MG63 (cell line): ENCODE measurements around the gene TMEM168. TPM values are rescaled to one million over a fixed set of nuclear protein-coding genes. Genes with fewer than 3 reads are reported as not detected.
"Not testable (repeated sequence)": the region's sequence is repeated elsewhere in the genome, so short reads cannot be mapped to it uniquely, and the experiment has no call there.

ENCODE experiments used
- DNase-seq: peaks from one replicate; pipeline ENCODE4 v3.0.0-alpha.2; 2020
- H3K27me3 ChIP-seq: fragments of 250-450 bp; sonication (Bioruptor Pico); 2 replicates; pipeline ENCODE4 v1.5.1; 2020; ENCODE audit warnings: mild to moderate bottlenecking, moderate library complexity
- H3K36me3 ChIP-seq: fragments of 250-450 bp; sonication (Bioruptor Pico); 2 replicates; pipeline ENCODE4 v1.5.1; 2020; ENCODE audit warnings: mild to moderate bottlenecking, moderate library complexity
- H3K4me3 ChIP-seq: fragments of 250-450 bp; sonication (Bioruptor Pico); 2 replicates; pipeline ENCODE4 v1.5.1; 2020; ENCODE audit warnings: mild to moderate bottlenecking, moderate library complexity
- H3K9me3 ChIP-seq: fragments of 250-450 bp; sonication (Bioruptor Pico); 2 replicates; pipeline ENCODE4 v1.5.1; 2020; ENCODE audit warnings: mild to moderate bottlenecking, moderate library complexity
- total RNA-seq: library from RNA; depleted of rRNA; stranded (reverse); fragments of >200 nt; shearing (Covaris generic); gene quantifications from 2 replicates; pipeline ENCODE4 v1.2.3, GENCODE V29; 2014; ENCODE audit warnings: low replicate concordance

TMEM168 gene
- total RNA-seq, 1 experiment from 2014 or later = 4.2 TPM

- Histone ChIP-seq H3K27me3 (no peaks in the 10 kb centered on the region), H3K9me3 (no peaks in the 10 kb centered on the region), H3K36me3 (no peaks in the 10 kb centered on the region), H3K4me3 (no peak overlapping the region)
- no peak for DNase-seq
Observed at GRCh38 chr7:112748381-112748780, 41.8 kb downstream of the TMEM168 start.

DNA sequence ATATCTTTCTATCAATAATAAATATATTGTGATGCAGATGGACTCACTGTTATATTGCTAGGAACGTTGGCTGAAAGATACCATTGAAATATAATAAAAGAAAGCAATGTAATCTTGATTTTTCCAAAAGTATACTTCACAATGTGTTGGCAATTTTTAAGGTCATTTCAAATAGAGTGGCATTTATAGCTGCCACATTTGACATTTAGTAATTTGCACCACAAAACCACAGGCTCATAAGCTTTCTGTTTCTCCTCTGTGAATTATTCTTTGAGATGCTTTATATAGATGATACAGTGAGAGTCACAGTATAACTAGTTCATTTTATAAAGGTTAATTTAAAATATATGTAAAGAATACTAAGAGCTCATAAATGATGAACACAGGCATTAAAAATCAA is 44.6 kb downstream of the TMEM168 start:
- Histone ChIP-seq H3K36me3 (no peaks in the 10 kb centered on the region), H3K27me3 (no peaks in the 10 kb centered on the region), H3K9me3 (no peaks in the 10 kb centered on the region), H3K4me3 (no peak overlapping the region)
- DNase-seq = no peak

DNA sequence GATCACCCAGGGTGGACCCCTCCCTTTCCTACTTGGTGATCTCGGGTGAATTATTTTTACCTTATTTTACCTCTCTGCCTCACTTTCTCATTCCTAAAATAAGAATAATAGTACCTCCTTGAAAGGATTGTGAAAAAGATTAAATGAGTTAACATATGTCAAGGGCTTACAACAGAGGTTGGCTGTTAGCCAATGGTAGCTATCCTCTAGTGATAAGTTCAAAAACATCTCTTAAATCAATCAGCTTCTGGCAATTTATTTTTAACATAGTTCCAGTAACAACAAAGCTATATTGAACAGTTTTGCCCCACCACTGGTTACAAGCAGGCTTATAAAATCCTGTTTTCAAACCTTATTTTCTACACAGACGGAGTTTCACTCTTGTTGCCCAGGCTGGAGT is 45.4 kb downstream of the TMEM168 start:
- no peak overlapping the region for H3K4me3 ChIP-seq
- no peak for DNase-seq
- H3K27me3 ChIP-seq = no peaks in the 10 kb centered on the region
- H3K36me3 ChIP-seq = no peaks in the 10 kb centered on the region
- no peaks in the 10 kb centered on the region for H3K9me3 ChIP-seq

DNA sequence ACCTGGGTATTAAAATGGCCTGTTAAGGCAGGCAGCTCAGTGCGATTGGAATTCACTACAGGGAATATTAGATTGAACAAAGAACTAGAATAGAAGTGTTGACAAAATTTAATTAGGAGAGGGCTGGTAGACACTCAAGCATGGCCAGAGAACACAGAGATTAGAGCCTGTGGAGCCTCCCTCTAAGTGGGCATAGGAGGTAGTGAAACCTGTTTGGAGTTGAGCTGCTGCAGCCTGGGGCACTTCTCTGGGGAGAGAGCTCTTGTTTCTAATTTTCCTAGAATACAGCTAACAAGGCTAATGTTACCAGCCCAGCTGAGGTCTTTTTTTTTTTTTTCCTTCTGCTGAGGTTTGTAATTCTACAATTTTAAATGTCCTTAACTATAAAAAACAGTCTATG is 46.4 kb downstream of the TMEM168 start:
- H3K27me3 ChIP-seq = no peaks in the 10 kb centered on the region
- H3K9me3 ChIP-seq = no peaks in the 10 kb centered on the region
- no peak overlapping the region for H3K4me3 ChIP-seq
- DNase-seq = no peak
- H3K36me3 ChIP-seq = no peaks in the 10 kb centered on the region

GRCh38 chr7:112740667-112741066 is 49.5 kb downstream of the TMEM168 start:
- Histone ChIP-seq H3K36me3 (no peaks in the 10 kb centered on the region), H3K9me3 (no peaks in the 10 kb centered on the region), H3K27me3 (no peaks in the 10 kb centered on the region), H3K4me3 (no peak overlapping the region)
- no peak for DNase-seq

- DNase-seq = no peak
- Histone ChIP-seq H3K27me3 (no peaks in the 10 kb centered on the region), H3K9me3 (no peaks in the 10 kb centered on the region), H3K4me3 (no peak overlapping the region), H3K36me3 (no peaks in the 10 kb centered on the region)
Observed at GRCh38 chr7:112739436-112740180, 50.6 kb downstream of the TMEM168 start.

GRCh38 chr7:112735261-112735660 is 54.9 kb downstream of the TMEM168 start:
- no peaks in the 10 kb centered on the region for H3K27me3 ChIP-seq
- no peaks in the 10 kb centered on the region for H3K9me3 ChIP-seq
- no peaks in the 10 kb centered on the region for H3K36me3 ChIP-seq
- no peak for DNase-seq
- no peak overlapping the region for H3K4me3 ChIP-seq

GRCh38 chr7:112731324-112731723 is 58.9 kb downstream of the TMEM168 start:
- DNase-seq, H3K9me3 ChIP-seq: not testable (repeated sequence)

DNA sequence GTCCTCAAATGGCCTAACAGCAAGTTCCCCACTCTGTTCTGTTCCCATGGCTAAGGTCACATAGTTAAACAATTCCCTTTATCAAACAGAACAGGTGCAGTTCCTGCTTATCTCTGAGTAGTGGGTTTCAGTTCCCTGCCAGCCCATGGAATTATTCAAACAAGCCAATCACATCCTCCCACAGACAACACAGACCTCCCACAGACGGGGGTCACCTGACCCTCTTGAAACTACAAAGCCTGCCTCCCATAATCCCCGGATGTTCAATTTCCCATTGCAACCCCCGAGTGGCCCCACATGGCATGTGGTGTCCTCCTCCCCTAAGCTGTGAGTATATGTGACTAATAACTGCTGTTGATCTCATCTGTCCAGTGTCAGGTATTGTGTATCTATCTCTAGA is 64.1 kb downstream of the TMEM168 start:
- 0 out of 2 replicates have a peak, but pooled peaks cover 3% of the 10 kb centered on the region for H3K9me3 ChIP-seq
- DNase-seq = no peak
- H3K36me3 ChIP-seq = no peaks in the 10 kb centered on the region
- H3K27me3 ChIP-seq = no peaks in the 10 kb centered on the region
- no peak overlapping the region for H3K4me3 ChIP-seq

More at GRCh38 chr7:112731324-112731723, 58.9 kb downstream of the TMEM168 start:
- not testable (repeated sequence) for H3K27me3 ChIP-seq, H3K4me3 ChIP-seq, H3K36me3 ChIP-seq

GRCh38 chr7:112723416-112723815 is 66.8 kb downstream of the TMEM168 start:
- Histone ChIP-seq H3K27me3 (no peaks in the 10 kb centered on the region), H3K4me3 (no peak overlapping the region), H3K9me3 (0 out of 2 replicates have a peak, but pooled peaks cover 3% of the 10 kb centered on the region), H3K36me3 (no peaks in the 10 kb centered on the region)
- peak; percentile 71 for DNase-seq

DNA sequence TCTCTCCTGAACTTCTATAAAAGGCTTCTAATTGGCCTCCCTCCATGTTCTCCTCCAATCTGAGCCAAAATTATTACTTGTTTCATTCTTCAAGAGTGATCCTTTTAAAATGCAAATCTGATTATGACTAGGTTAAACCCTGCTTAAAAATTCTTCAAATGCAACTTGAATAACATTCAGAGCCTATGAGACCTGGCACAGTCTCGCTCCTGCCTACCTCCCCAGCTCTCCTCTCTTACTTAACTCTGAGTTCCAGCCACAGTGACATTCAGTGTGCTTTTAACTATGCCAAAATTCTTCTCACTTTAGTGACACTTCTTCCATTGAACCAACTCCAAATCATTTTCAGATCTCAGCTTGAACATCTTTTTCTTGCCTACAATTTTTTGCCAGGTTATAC is 68.8 kb downstream of the TMEM168 start:
- Histone ChIP-seq H3K27me3 (no peaks in the 10 kb centered on the region), H3K9me3 (no peaks in the 10 kb centered on the region), H3K36me3 (no peaks in the 10 kb centered on the region), H3K4me3 (no peak overlapping the region)
- DNase-seq = no peak

DNA sequence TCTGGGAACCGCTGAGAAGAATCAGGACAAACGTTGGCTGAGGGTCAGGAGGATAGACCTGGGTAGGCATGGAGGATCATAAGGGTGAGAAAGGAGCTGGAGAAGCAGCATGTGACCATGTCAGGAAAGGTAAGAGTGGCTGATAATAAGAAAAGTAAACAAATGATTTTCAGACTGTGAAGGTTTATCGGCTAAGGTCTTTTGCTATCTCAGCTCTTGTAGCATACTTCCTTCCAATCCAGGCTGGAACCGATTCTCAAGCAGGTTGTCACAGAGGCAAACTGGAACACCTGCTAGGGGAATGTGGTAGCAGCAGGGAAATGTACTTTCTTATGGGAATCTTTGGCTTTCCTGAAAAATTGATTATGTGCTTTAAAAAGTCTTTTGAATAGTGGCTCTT is 74.7 kb downstream of the TMEM168 start:
- Histone ChIP-seq H3K4me3 (no peak overlapping the region), H3K9me3 (no peaks in the 10 kb centered on the region), H3K27me3 (no peaks in the 10 kb centered on the region), H3K36me3 (no peaks in the 10 kb centered on the region)
- DNase-seq = no peak

DNA sequence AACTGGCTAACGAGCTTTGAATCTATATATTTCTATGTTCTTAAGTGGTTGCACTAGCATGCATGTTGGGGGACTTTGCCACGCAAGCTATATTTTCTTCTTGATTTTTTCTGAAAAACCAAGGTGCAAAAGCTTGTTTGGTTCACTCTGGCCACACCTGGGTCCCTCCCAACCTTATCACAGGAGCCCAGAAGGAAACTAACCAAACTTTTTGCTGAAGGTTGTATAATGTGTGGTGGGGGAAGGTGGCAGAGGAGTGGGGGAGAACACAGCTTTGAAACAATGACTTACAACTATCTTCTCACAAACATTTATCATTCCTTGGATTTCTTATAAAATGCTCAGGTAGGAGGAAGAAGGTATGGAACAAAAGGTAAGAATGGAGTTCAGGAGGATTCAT is 75.3 kb downstream of the TMEM168 start:
- Histone ChIP-seq H3K9me3 (no peaks in the 10 kb centered on the region), H3K4me3 (no peak overlapping the region), H3K27me3 (no peaks in the 10 kb centered on the region), H3K36me3 (no peaks in the 10 kb centered on the region)
- DNase-seq = no peak
